ENCODE data around the gene ELL2. TPM values are rescaled to one million over a fixed set of nuclear protein-coding genes. Genes with fewer than 3 reads are reported as not detected.

ELL2 gene
- total RNA-seq, 1 donor from 2014 or later = 135 TPM

GRCh38 chr5:95886340-95887044 is 75.2 kb downstream of the ELL2 start:
- Mint-ChIP-seq H3K4me1 (ENCODE audit: low read depth) (peaks cover 19% of the 10 kb centered on the region), H3K9me3 (no peaks in the 10 kb centered on the region)
- DNase-seq (ENCODE audit: low spot score) = no peak

DNA sequence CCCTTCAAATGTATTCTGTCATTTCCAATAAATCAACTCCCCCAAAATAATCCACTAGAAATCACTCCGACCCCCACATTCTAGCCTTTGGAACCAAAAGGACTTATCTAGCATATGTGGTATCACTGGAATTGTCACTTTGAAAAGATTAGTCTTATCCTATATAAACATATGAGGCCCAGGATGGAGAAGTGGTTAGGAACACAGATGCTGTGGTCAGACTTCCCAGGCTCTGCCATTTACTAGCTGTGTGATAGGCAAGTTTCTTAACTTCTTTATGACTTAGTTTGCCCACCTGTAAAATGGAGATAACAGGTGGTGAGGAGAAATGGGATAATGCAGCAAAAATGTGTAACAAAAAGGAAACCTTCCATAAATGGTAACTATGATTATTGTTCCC is 77.1 kb downstream of the ELL2 start:
- no peaks in the 10 kb centered on the region for H3K9me3 Mint-ChIP-seq
- no peak overlapping the region for H3K4me3 Mint-ChIP-seq (ENCODE audit: low read depth)

More at GRCh38 chr5:95886340-95887044, 75.2 kb downstream of the ELL2 start:
- no peak overlapping the region for H3K4me3 Mint-ChIP-seq (ENCODE audit: low read depth)
- H3K27me3 Mint-ChIP-seq (ENCODE audit: low read depth) = no peaks in the 10 kb centered on the region
- H3K36me3 Mint-ChIP-seq (ENCODE audit: low read depth) = peaks cover 75% of the 10 kb centered on the region
- intact Hi-C loops (cut with micrococcal nuclease) = no loop called here
- H3K27ac Mint-ChIP-seq = no peak overlapping the region

DNA sequence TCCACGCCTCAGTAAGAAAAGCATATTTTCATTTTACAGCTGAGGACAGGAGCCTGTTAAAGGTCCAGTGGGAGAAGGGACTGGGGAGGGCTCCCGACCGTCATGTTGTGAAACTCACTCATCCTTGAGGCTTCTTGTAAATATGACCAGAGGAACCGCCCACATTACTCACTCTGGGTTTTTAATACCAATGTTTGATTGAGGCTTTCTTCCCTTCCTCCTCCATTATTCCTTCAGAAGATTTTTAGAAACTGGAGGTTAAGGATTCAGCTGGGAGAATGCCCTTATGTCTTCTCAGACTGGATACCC is 77.7 kb downstream of the ELL2 start:
- Mint-ChIP-seq H3K27ac (no peak overlapping the region), H3K4me3 (ENCODE audit: low read depth) (no peak overlapping the region), H3K36me3 (ENCODE audit: low read depth) (peaks cover 50% of the 10 kb centered on the region), H3K27me3 (ENCODE audit: low read depth) (no peaks in the 10 kb centered on the region), H3K9me3 (no peaks in the 10 kb centered on the region), H3K4me1 (ENCODE audit: low read depth) (peaks cover 13% of the 10 kb centered on the region)
- no peak for DNase-seq (ENCODE audit: low spot score)
- intact Hi-C loops (cut with micrococcal nuclease) = no loop called here

More for the DNA sequence above, 77.1 kb downstream of the ELL2 start:
- Mint-ChIP-seq H3K36me3 (ENCODE audit: low read depth) (peaks cover 55% of the 10 kb centered on the region), H3K27me3 (ENCODE audit: low read depth) (no peaks in the 10 kb centered on the region), H3K4me1 (ENCODE audit: low read depth) (peaks cover 16% of the 10 kb centered on the region), H3K27ac (no peak overlapping the region)
- intact Hi-C loops (cut with micrococcal nuclease) = no loop called here
- no peak for DNase-seq (ENCODE audit: low spot score)

DNA sequence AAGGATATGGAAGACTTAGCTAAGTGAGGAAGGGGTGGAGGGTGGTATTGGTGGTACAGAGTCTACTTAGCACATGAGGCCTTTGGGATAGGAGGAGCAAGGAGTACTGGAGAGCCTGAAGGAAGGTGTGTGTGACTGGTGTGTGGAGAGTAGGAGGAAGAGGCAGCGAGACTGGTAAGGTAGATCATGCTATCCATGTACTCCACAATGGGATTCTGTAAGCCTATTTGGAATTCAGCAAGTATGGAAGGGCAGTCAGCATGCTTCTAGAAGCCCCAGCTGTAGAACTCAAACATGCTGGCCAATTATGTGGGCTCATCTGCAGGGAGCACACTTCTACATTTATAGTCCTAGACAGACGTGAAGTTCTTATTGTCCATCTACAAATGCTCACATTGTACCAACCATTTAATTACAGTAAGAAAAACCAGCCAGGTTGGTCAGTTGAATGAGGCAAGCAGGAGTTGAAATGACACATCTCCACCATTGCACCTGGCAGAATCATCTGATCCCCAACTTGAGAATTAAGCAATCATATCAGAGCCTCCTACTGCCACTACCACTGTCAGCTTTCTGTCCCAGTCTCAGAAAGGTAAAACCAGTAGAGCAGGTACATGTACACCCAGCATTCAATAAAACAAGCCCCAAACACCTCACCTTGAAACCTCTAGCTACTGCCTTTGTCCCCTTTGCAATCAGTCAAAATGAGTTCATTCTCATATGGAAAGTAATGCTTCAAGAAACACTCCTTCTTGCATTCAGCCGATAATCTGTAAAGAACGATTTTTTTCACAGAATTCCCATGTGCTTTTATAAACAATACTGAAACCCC is 78.2 kb downstream of the ELL2 start:
- H3K4me3 Mint-ChIP-seq (ENCODE audit: low read depth) = no peak overlapping the region
- H3K9me3 Mint-ChIP-seq = no peaks in the 10 kb centered on the region
- intact Hi-C loops (cut with micrococcal nuclease) = no loop called here
- peaks cover 14% of the 10 kb centered on the region for H3K4me1 Mint-ChIP-seq (ENCODE audit: low read depth)
- H3K36me3 Mint-ChIP-seq (ENCODE audit: low read depth) = peaks cover 44% of the 10 kb centered on the region
- DNase-seq (ENCODE audit: low spot score) = no peak
- H3K27ac Mint-ChIP-seq = peak overlapping the region; percentile 3
- H3K27me3 Mint-ChIP-seq (ENCODE audit: low read depth) = no peaks in the 10 kb centered on the region

DNA sequence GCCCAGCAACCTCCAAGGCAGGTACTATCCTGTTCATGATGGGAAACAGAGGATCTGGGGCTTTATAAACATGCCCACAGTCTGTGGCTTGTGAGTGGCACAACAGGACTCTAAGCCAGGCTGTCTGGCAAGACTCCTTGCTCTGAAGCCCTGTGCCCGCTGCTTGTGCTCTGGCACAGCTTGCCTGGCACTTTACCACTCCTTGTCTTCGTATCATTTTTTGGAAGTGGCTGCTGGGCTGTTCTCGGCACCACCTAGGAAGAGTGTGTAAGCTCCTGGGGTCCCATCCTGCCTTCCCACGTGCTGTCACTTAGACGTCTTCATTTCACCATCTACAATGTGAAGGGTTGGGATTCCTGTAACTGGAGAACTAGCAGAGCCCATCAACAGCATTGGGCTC is 79.8 kb downstream of the ELL2 start:
- Mint-ChIP-seq H3K27ac (no peak overlapping the region), H3K36me3 (ENCODE audit: low read depth) (peaks cover 31% of the 10 kb centered on the region), H3K4me3 (ENCODE audit: low read depth) (no peak overlapping the region), H3K4me1 (ENCODE audit: low read depth) (peaks cover 18% of the 10 kb centered on the region), H3K27me3 (ENCODE audit: low read depth) (no peaks in the 10 kb centered on the region), H3K9me3 (no peaks in the 10 kb centered on the region)
- no peak for DNase-seq (ENCODE audit: low spot score)
- intact Hi-C loops (cut with micrococcal nuclease) = no loop called here

DNA sequence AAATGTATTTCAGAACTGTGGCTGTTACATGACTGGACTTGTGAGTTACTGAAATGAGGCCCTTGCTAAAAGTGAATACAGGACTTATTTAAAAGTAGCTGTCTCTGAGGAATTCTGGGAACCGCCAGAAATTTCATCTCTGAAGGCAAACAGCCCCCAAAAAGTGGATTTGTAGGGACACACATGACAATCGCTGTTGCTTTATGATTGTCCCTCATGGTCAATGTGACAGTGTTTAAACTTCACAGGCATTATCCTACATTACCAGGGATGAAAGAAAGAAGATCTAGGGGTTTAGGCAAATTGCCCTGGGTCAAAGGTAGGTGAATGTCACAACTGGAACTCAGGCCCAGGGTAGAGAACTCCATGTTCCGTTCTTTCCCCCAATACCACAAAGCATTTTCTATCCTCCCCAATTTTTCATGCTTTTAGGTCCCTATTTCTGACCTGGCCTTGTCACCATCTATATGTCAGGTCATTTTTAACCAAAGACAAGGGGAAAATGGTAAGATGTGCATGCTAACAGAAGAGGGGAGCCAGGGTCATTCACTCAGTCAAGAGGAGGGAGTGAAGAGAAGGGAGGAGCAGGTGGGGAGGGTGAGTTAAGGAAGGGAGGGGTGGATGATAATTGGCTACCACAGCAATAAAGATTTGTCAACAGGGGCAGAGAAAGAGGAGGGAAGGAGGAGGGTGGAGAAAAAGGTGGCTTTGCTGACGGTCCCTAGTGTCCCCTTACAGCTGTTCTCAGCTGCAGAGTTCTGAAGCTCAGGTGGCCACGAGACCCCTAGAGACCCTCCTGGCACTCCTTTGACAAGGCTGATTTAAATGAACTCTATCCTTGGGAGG is 81.3 kb downstream of the ELL2 start:
- no peak for DNase-seq (ENCODE audit: low spot score)
- no peaks in the 10 kb centered on the region for H3K9me3 Mint-ChIP-seq
- intact Hi-C loops (cut with micrococcal nuclease) = no loop called here
- peaks cover 17% of the 10 kb centered on the region for H3K36me3 Mint-ChIP-seq (ENCODE audit: low read depth)
- H3K4me1 Mint-ChIP-seq (ENCODE audit: low read depth) = peaks cover 18% of the 10 kb centered on the region
- H3K27ac Mint-ChIP-seq = no peak overlapping the region
- H3K4me3 Mint-ChIP-seq (ENCODE audit: low read depth) = no peak overlapping the region
- no peaks in the 10 kb centered on the region for H3K27me3 Mint-ChIP-seq (ENCODE audit: low read depth)

DNA sequence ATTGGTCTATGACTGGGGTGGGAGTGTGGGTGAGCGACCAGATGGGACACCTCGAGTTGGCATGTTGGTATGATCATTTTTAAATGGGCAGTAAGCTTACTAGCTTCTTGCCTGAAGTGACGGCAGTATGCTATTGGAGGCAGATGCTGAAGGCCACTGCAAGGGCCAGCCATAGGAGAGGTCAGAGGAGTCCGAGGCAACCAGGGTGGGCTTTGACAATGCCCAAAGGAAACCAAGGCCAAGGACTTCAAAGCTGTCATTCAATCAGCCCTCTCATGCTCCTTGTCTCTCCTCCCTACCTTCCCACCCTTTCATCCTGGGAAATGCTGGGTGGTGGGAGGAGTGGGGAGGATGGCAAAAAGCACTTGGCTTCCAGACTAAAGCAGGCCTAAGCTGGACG is 82.0 kb downstream of the ELL2 start:
- Mint-ChIP-seq H3K9me3 (no peaks in the 10 kb centered on the region), H3K36me3 (ENCODE audit: low read depth) (peaks cover 15% of the 10 kb centered on the region), H3K27ac (no peak overlapping the region), H3K27me3 (ENCODE audit: low read depth) (no peaks in the 10 kb centered on the region), H3K4me1 (ENCODE audit: low read depth) (peaks cover 16% of the 10 kb centered on the region), H3K4me3 (ENCODE audit: low read depth) (no peak overlapping the region)
- DNase-seq (ENCODE audit: low spot score) = no peak
- intact Hi-C loops (cut with micrococcal nuclease) = no loop called here

DNA sequence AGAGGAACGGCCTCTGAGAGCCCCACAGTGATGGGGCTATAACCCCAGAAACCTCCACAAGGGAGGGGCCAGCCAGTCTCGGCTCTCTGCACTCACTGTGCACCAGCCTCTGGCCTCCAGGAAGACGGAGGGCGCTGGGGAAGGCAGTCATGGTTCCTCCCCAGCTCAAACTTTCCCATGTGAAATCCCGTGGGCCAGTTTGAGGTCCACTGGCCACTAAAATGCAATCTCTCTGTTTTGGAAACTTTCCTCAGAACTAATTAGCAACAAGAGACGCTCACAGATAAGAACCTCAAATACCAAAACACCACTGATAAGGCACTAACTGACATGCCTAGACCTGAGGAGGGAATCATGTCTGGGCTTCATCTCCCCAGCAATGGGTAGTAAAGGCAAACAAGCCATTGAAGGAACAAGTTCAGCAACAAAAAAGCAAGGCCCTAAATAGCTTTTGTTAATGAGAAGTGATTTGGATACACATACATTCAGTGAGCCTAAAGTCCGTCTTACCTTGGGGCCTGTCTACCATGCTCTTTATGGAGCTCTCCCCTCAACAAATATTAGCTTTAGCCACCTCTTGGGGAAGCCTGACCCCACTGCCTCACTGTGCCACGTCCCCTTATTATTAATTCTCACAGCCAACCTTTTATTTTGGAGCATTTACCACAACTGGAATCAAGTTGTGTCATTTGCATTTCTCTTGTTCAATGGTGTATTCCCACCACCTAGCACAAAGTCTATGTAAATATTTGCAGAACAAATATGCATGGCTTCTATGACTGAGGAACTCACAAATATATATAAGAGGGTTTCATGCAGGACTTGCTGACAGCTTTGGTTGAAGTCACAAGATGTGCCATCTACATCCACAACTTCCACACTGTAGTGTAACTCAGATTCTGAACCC is 83.0 kb downstream of the ELL2 start:
- peaks cover 7% of the 10 kb centered on the region for H3K36me3 Mint-ChIP-seq (ENCODE audit: low read depth)

DNA sequence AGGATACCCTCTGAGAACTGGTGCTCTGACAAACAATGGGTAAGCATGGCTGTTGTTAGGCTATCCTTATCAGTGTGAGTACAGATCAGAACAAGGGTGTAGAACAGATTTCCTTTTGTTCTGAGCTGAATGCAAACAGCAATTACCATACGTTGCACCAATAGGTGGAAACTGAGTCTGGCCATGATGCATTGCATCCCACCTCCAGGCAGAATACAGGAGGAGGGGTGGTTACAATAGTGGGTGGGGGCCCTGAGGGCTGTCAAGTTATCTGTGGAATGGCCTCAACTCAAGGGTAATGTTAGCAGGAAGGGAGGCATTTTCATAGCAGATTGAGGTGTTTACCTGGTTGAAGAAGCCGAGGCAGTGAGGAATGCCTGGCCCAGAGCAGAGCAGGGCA is 84.9 kb downstream of the ELL2 start:
- Mint-ChIP-seq H3K4me3 (ENCODE audit: low read depth) (no peak overlapping the region), H3K27me3 (ENCODE audit: low read depth) (peaks cover 4% of the 10 kb centered on the region), H3K9me3 (no peaks in the 10 kb centered on the region), H3K4me1 (ENCODE audit: low read depth) (peaks cover 16% of the 10 kb centered on the region), H3K36me3 (ENCODE audit: low read depth) (no peaks in the 10 kb centered on the region), H3K27ac (no peak overlapping the region)
- intact Hi-C loops (cut with micrococcal nuclease) = no loop called here
- no peak for DNase-seq (ENCODE audit: low spot score)

More for the DNA sequence above, 83.0 kb downstream of the ELL2 start:
- no peak overlapping the region for H3K4me3 Mint-ChIP-seq (ENCODE audit: low read depth)
- intact Hi-C loops (cut with micrococcal nuclease) = no loop called here
- no peaks in the 10 kb centered on the region for H3K9me3 Mint-ChIP-seq
- DNase-seq (ENCODE audit: low spot score) = no peak
- H3K27me3 Mint-ChIP-seq (ENCODE audit: low read depth) = no peaks in the 10 kb centered on the region
- H3K4me1 Mint-ChIP-seq (ENCODE audit: low read depth) = peaks cover 12% of the 10 kb centered on the region
- H3K27ac Mint-ChIP-seq = peak overlapping the region; percentile 26

GRCh38 chr5:95874246-95874645 is 87.4 kb downstream of the ELL2 start:
- no peaks in the 10 kb centered on the region for H3K9me3 Mint-ChIP-seq
- peaks cover 4% of the 10 kb centered on the region for H3K27me3 Mint-ChIP-seq (ENCODE audit: low read depth)
- DNase-seq (ENCODE audit: low spot score) = no peak
- H3K36me3 Mint-ChIP-seq (ENCODE audit: low read depth) = no peaks in the 10 kb centered on the region
- intact Hi-C loops (cut with micrococcal nuclease) = no loop called here
- no peak overlapping the region for H3K27ac Mint-ChIP-seq
- peaks cover 31% of the 10 kb centered on the region for H3K4me1 Mint-ChIP-seq (ENCODE audit: low read depth)
- no peak overlapping the region for H3K4me3 Mint-ChIP-seq (ENCODE audit: low read depth)

DNA sequence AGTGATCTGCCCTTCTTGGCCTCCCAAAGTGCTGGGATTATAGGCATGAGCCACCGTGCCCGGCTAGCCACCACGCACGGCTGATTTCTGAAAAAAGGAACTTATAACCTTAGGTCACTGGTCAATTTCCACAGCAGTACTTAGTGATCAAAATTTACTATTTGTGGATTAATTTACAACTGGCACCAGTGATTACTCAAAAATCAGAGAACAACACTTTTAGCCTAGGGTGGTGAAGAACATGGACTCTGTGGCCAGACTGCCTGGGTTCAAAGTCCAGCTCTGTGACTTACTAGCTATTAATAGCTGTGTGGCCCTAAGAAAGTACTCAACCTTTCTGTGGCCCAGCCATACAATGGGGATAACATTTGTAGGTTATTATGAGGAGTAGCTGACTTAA is 88.3 kb downstream of the ELL2 start:
- Mint-ChIP-seq H3K4me1 (ENCODE audit: low read depth) (peaks cover 35% of the 10 kb centered on the region), H3K36me3 (ENCODE audit: low read depth) (no peaks in the 10 kb centered on the region)
- intact Hi-C loops (cut with micrococcal nuclease) = no loop called here

More for the DNA sequence above, 88.3 kb downstream of the ELL2 start:
- no peaks in the 10 kb centered on the region for H3K9me3 Mint-ChIP-seq
- no peak overlapping the region for H3K27ac Mint-ChIP-seq
- H3K27me3 Mint-ChIP-seq (ENCODE audit: low read depth) = peaks cover 4% of the 10 kb centered on the region
- H3K4me3 Mint-ChIP-seq (ENCODE audit: low read depth) = no peak overlapping the region
- no peak for DNase-seq (ENCODE audit: low spot score)

Measured in activated T-helper 2 cell treated with anti-CD3 and anti-CD28 coated beads, Interferon-gamma antibody, Interleukin-2, Interleukin-4, amounts not matched to agents 10 μg/mL and 5 μg/mL and 100 μg/mL, durations not matched to agents 14 hours and 24 hours and 36 hours (primary cell).